Mononuclear cell (primary cell): ENCODE results near the gene PCDH9. TPM values are rescaled to one million over a fixed set of nuclear protein-coding genes. Genes with fewer than 3 reads are reported as not detected.

Source experiments
- H3K27me3 ChIP-seq: 2 replicates; pipeline ENCODE4 v1.6.0; 2011; ENCODE audit warnings: low read length, control low read depth; ENCODE audit not compliant: insufficient read depth
- H3K4me1 ChIP-seq: 2 replicates; pipeline ENCODE4 v1.5.1; 2011; ENCODE audit warnings: mild to moderate bottlenecking, low read length, control low read depth; ENCODE audit not compliant: insufficient read depth
- H3K4me3 ChIP-seq: 2 replicates; pipeline ENCODE4 v1.5.1; 2011; ENCODE audit warnings: mild to moderate bottlenecking, low read length, moderate library complexity
- H3K9me3 ChIP-seq: 2 replicates; pipeline ENCODE4 v1.5.1; 2011; ENCODE audit warnings: low read depth, mild to moderate bottlenecking, control low read depth, low read length
- total RNA-seq: library from RNA; depleted of rRNA; stranded (reverse); fragments of >200 nt; gene quantifications from one replicate; pipeline ENCODE4 v1.2.3, GENCODE V29; 2012

Gene PCDH9
- total RNA-seq, 1 donor = 1.5 TPM

- no peaks in the 10 kb centered on the region for H3K4me1 ChIP-seq
- H3K27me3 ChIP-seq = no peaks in the 10 kb centered on the region
Observed at GRCh38 chr13:67135356-67135755, 94.8 kb downstream of the PCDH9 start.

DNA sequence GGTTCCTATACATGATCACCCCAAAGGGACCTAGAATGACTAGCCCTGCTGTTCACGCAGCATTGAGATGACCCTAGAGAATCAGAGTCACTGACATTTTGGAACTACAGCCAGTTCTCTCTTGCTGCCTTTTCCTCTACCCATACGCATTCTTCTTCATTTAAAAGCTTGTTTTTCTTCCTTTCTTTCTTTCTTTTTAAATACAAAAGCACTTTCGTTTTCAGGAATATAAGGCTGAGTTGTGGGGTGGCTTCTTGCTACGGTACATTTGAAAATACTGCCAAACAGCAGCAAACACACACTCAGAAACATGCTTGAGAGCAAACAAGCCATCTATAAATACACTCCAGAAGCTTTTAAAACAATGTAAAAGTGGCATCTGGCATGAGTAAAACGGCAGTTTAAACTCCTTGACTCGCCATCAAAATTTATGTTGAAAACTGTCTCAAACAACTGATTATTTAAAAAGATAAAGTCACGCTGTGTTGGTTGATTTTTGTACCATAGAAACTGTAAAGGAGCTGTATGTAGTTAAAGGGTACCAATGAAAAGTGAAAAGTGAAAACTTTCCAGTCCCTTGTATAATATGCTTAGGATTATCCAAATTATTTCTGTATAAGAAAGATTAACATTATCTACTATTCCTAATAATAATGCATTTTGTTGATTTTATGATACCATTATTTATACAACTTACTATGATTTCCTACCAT lies 95.6 kb downstream of the PCDH9 start:
- no peak overlapping the region for H3K4me3 ChIP-seq
- no peaks in the 10 kb centered on the region for H3K27me3 ChIP-seq
- H3K4me1 ChIP-seq = no peaks in the 10 kb centered on the region
- H3K9me3 ChIP-seq = no peaks in the 10 kb centered on the region

More at GRCh38 chr13:67135356-67135755, 94.8 kb downstream of the PCDH9 start:
- H3K4me3 ChIP-seq = no peak overlapping the region
- no peaks in the 10 kb centered on the region for H3K9me3 ChIP-seq

GRCh38 chr13:67133476-67133875 lies 96.7 kb downstream of the PCDH9 start:
- Histone ChIP-seq H3K4me3 (no peak overlapping the region), H3K4me1 (no peaks in the 10 kb centered on the region), H3K27me3 (no peaks in the 10 kb centered on the region), H3K9me3 (no peaks in the 10 kb centered on the region)

- Histone ChIP-seq H3K9me3 (no peaks in the 10 kb centered on the region), H3K27me3 (no peaks in the 10 kb centered on the region), H3K4me1 (no peaks in the 10 kb centered on the region), H3K4me3 (no peak overlapping the region)
Observed at GRCh38 chr13:67131393-67131792, 98.7 kb downstream of the PCDH9 start.

- H3K4me3 ChIP-seq = no peak overlapping the region
- H3K27me3 ChIP-seq = no peaks in the 10 kb centered on the region
- no peaks in the 10 kb centered on the region for H3K4me1 ChIP-seq
- H3K9me3 ChIP-seq = no peaks in the 10 kb centered on the region
Observed at GRCh38 chr13:67130444-67130843, 99.7 kb downstream of the PCDH9 start.

GRCh38 chr13:67128136-67128535 lies 102.0 kb downstream of the PCDH9 start:
- Histone ChIP-seq H3K27me3 (no peaks in the 10 kb centered on the region), H3K4me3 (no peak overlapping the region), H3K9me3 (no peaks in the 10 kb centered on the region), H3K4me1 (no peaks in the 10 kb centered on the region)

DNA sequence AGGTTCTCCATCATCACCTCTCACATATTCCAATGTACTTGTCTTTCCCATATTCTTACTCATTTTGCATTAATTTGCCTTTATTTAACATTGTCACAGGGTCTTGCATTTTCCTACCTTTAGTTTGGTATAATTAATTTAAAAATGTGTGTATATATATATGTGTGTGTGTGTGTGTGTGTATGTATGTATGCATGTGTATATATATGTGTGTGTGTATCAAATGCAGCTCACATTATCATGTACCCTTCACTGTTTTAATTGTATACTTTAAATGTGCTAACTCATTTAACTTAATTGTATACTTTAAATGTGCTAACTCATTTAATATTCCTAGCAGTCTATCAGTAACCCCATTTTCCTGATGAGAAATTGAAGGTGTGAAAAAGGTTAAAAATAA lies 104.5 kb downstream of the PCDH9 start:
- no peaks in the 10 kb centered on the region for H3K9me3 ChIP-seq
- no peaks in the 10 kb centered on the region for H3K27me3 ChIP-seq
- no peak overlapping the region for H3K4me3 ChIP-seq
- H3K4me1 ChIP-seq = no peaks in the 10 kb centered on the region

GRCh38 chr13:67123165-67123564 lies 107.0 kb downstream of the PCDH9 start:
- no peaks in the 10 kb centered on the region for H3K9me3 ChIP-seq
- no peaks in the 10 kb centered on the region for H3K4me1 ChIP-seq
- H3K27me3 ChIP-seq = no peaks in the 10 kb centered on the region
- H3K4me3 ChIP-seq = no peak overlapping the region

DNA sequence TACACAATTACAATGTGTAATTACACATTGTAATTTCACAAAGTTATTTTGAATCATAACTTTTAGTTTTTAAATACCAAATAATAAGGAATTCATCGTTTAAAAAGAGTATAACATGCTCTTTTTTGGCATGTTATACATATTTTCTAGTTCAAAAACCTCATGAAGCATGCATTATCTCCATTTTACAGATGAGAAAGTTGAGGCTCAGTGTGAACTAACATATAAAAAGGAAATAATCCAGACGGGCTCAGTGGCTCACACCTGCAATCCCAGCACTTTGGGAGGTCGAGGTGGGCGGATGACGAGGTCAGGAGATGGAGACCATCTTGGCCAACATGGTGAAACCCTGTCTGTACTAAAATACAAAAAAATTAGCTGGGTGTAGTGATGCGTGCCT lies 107.9 kb downstream of the PCDH9 start:
- Histone ChIP-seq H3K9me3 (no peaks in the 10 kb centered on the region), H3K4me3 (no peak overlapping the region), H3K4me1 (no peaks in the 10 kb centered on the region), H3K27me3 (no peaks in the 10 kb centered on the region)

- Histone ChIP-seq H3K9me3 (no peaks in the 10 kb centered on the region), H3K4me3 (no peak overlapping the region), H3K4me1 (no peaks in the 10 kb centered on the region), H3K27me3 (no peaks in the 10 kb centered on the region)
Observed at GRCh38 chr13:67120872-67121531, 109.1 kb downstream of the PCDH9 start.

- Histone ChIP-seq H3K27me3 (no peaks in the 10 kb centered on the region), H3K9me3 (no peaks in the 10 kb centered on the region), H3K4me1 (no peaks in the 10 kb centered on the region), H3K4me3 (no peak overlapping the region)
Observed at GRCh38 chr13:67119481-67119894, 110.6 kb downstream of the PCDH9 start.

DNA sequence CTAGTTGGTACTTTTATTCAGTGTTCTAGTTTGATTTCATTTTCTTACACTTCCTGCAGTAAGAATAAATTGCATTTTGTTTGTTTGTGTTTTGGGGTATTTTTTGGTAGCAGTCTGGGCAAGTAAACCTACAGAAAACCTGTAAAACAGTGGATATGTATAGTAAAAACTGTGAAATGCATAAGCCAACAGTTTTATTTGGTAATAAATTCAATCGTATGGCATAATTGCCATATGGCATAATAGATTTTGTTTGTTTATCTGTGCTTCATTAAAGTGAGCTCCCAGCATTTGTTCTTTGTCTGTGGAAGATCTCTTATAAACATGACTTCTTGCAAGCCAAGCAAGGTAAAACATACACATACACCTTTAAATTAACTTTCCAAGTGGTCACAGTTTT lies 111.9 kb downstream of the PCDH9 start:
- H3K4me1 ChIP-seq = no peaks in the 10 kb centered on the region
- H3K4me3 ChIP-seq = no peak overlapping the region
- no peaks in the 10 kb centered on the region for H3K9me3 ChIP-seq
- H3K27me3 ChIP-seq = no peaks in the 10 kb centered on the region

- Histone ChIP-seq H3K27me3 (no peaks in the 10 kb centered on the region), H3K4me3 (no peak overlapping the region), H3K4me1 (no peaks in the 10 kb centered on the region), H3K9me3 (no peaks in the 10 kb centered on the region)
Observed at GRCh38 chr13:67117010-67117550, 113.1 kb downstream of the PCDH9 start.

DNA sequence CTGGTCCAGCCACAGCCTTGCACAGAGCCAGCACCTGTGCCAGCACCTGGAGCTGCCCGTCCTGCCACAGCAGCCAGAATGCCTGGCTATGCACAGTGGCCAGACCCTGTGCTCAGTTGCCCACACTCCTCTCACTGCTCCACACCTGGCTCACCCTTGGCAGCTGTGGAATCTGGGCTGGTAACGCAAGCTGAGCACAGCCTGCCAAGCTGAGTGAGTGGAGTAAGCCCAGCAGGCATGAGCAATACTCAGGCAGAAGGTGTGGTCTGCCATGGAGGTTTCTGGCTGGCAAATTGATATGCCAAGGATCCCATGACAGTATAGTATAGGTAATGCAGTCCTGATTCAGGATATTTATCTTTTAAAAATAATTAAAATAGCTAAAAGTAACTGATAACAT lies 122.2 kb downstream of the PCDH9 start:
- Histone ChIP-seq H3K4me1 (no peaks in the 10 kb centered on the region), H3K9me3 (no peaks in the 10 kb centered on the region), H3K27me3 (no peaks in the 10 kb centered on the region), H3K4me3 (no peak overlapping the region)

DNA sequence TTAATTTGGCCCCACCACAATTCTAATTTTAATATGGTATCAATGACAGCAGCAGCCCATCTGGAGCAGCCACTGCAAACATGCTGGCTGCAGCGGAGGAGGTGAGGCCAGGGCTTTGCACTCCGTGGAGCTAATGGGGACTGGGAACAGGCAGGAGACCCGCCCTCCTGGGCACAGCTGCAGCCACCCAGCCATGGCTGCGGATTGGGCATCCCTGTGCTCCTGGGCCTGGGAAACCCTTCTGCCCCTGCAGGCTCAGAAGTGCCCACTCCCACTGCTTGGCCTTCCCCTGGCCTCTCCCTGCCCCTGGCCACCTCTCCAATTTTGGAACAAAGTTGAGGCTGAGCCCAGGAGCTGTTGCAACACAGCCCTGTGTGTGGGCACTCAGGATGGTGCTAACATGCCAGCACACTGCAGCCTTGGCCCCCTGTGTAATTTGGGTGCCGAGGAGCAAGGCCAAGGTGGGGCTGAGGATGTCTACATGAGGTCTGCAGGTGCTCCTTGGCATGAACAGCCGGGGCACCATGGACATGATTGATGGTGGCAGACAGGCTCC lies 123.6 kb downstream of the PCDH9 start:
- H3K9me3 ChIP-seq = no peaks in the 10 kb centered on the region
- no peak overlapping the region for H3K4me3 ChIP-seq
- no peaks in the 10 kb centered on the region for H3K27me3 ChIP-seq
- no peaks in the 10 kb centered on the region for H3K4me1 ChIP-seq
